Left lung (tissue), 10 donors: Measurements from ENCODE around the gene POU3F3. TPM values are rescaled to one million over a fixed set of nuclear protein-coding genes. Genes with fewer than 3 reads are reported as not detected.

ENCODE experiments used
- ATAC-seq: fragments of 200-7000 bp; cut with Tn5 transposase; one replicate; pipeline ENCODE4 v1.9.1; 2020; ENCODE audit warnings: moderate library complexity
- DNase-seq, 4 donors: peaks; one replicate each; pipeline ENCODE4 v3.0.0-alpha.2; 2013 to 2020
- H3K27ac ChIP-seq, 2 donors: fragments of 200-600 bp; sonication (generic) in 1 of 2; one replicate each; pipeline versions ENCODE4 v1.5.0 to v1.8.0; 2020 to 2021
- H3K27me3 ChIP-seq, 2 donors: fragments of 200-600 bp; sonication (generic) in 1 of 2; one replicate each; pipeline versions ENCODE4 v1.5.0 to v1.8.0; 2020 to 2021
- H3K36me3 ChIP-seq, 2 donors: fragments of 200-600 bp; sonication (generic) in 1 of 2; one replicate each; pipeline versions ENCODE4 v1.5.0 to v1.8.0; 2020 to 2021
- H3K4me1 ChIP-seq, 2 donors: fragments of 200-600 bp; one replicate each; pipeline ENCODE4 v1.8.0; 2021
- H3K4me3 ChIP-seq, 2 donors: fragments of 200-600 bp; sonication (generic) in 1 of 2; one replicate each; pipeline versions ENCODE4 v1.5.0 to v1.8.0; 2020 to 2021; ENCODE audit warnings: mild to moderate bottlenecking in 1 of 2
- H3K9me3 ChIP-seq, 2 donors: fragments of 200-600 bp; sonication (generic) in 1 of 2; one replicate each; pipeline versions ENCODE4 v1.5.0 to v1.8.0; 2020 to 2021
- intact Hi-C, 2 donors: fragments of 100-400 bp; cut with DNase I; formaldehyde crosslinking; loops; one replicate each; pipeline versions ENCODE4 v1.11.2 to v1.14.2; 2022
- polyA plus RNA-seq, 6 donors: library from polyadenylated mRNA; unstranded; fragments of 120-200 nt; gene quantifications; one replicate each; pipeline ENCODE4 v1.2.1, GENCODE V29; 2013; ENCODE audit not compliant: insufficient read length in 6 of 6
- total RNA-seq, 2 donors: library from RNA; stranded (reverse); fragmentation: NEBNext Ultra II Directional; extraction: Animal tissue kit (Norgen Biotek cat#: 25700); gene quantifications; one replicate each; pipeline ENCODE4 v1.2.1, GENCODE V29; 2021
- TF ChIP-seq, protein P1 (sequence below), 2 donors: fragments of 200-600 bp; sonication (generic) in 1 of 2; IDR thresholded peaks; one replicate each; pipeline versions ENCODE4 v1.5.0 to v1.8.0; 2021; ENCODE audit warnings: antibody characterized with exemption in 2 of 2
- donor health status: DM: no; HTN: yes; CAD: no.
- donor health status: DM: no; HTN: no; CAD: no.

Gene POU3F3
- total and polyA plus RNA-seq, 8 donors = 0.06 to 0.82 (median 0.21) TPM; not detected in 2

DNA sequence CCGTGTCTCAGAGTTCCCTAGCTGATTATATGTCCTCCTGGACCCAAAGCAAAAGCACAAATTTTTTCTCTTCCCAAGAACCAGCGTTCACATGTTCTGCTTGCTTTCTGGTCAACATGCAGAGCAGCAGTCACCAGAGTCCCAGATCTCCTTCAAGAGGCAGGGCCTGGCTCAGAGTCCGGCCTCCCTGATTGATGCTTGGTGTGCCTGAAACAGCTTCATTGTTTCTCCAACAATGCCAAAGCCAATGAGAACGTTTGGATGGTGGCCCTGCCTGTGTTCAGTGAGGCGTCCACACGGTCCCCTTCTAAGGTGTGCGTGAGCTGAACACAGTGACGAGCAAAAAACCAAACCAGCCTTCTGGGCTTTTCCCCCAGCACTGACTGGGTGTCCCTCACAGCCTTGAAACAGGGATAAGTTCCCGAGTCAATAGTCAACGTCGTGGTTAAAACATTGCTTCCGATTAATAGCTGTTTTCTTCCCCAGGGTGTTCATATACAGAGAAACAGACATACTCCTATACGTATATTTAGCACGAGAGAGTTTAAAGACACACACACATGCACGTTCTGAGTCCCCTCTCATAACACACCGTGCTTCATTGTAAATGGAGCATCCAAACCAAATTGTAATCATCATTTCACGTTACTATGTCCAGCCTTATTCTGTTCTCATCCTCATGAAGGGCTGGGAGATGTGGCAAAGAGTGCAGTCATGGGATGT is 19.3 kb upstream of the POU3F3 start:
- TF ChIP-seq, protein P1, sequence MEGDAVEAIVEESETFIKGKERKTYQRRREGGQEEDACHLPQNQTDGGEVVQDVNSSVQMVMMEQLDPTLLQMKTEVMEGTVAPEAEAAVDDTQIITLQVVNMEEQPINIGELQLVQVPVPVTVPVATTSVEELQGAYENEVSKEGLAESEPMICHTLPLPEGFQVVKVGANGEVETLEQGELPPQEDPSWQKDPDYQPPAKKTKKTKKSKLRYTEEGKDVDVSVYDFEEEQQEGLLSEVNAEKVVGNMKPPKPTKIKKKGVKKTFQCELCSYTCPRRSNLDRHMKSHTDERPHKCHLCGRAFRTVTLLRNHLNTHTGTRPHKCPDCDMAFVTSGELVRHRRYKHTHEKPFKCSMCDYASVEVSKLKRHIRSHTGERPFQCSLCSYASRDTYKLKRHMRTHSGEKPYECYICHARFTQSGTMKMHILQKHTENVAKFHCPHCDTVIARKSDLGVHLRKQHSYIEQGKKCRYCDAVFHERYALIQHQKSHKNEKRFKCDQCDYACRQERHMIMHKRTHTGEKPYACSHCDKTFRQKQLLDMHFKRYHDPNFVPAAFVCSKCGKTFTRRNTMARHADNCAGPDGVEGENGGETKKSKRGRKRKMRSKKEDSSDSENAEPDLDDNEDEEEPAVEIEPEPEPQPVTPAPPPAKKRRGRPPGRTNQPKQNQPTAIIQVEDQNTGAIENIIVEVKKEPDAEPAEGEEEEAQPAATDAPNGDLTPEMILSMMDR (IDR thresholded peaks at IDR 0.05) = no peak
- no peak for ATAC-seq
- peaks cover 8% of the 10 kb centered on the region in 2 donors for H3K27me3 ChIP-seq
- no peaks in the 10 kb centered on the region for H3K4me1 ChIP-seq
- no peak overlapping the region for H3K4me3 ChIP-seq
- no peaks in the 10 kb centered on the region for H3K36me3 ChIP-seq
- no peak overlapping the region for H3K27ac ChIP-seq
- no peaks in the 10 kb centered on the region for H3K9me3 ChIP-seq
- DNase-seq = no peak
- intact Hi-C loops = no loop called here

DNA sequence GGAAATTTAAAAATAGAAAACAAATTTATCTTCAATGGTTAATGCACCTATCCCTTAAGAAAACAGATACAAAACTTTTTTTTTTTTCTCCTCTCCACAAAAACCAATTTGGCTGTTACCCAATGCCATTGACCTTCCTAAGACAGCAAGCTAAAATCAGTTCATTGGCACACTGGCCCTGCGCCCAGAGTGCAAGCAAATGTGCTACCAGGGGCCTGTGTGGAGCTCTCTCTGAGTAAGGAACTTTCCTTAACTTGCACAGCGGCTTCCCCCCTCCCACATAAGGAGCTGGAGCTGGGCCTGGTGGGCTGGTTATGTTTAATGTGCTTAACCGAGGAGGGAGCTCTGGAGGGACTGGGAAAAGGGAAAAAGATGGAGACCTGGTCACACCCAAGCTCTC is 17.6 kb upstream of the POU3F3 start:
- no peak overlapping the region for H3K27ac ChIP-seq
- ATAC-seq (no peak), DNase-seq (no peak)
- H3K36me3 ChIP-seq = no peaks in the 10 kb centered on the region
- peaks cover 13 to 15% of the 10 kb centered on the region in 2 donors for H3K27me3 ChIP-seq
- intact Hi-C loops = no loop called here
- TF ChIP-seq, protein P1 (IDR thresholded peaks at IDR 0.05) = no peak
- no peaks in the 10 kb centered on the region for H3K9me3 ChIP-seq
- no peaks in the 10 kb centered on the region for H3K4me1 ChIP-seq
- H3K4me3 ChIP-seq = no peak overlapping the region

DNA sequence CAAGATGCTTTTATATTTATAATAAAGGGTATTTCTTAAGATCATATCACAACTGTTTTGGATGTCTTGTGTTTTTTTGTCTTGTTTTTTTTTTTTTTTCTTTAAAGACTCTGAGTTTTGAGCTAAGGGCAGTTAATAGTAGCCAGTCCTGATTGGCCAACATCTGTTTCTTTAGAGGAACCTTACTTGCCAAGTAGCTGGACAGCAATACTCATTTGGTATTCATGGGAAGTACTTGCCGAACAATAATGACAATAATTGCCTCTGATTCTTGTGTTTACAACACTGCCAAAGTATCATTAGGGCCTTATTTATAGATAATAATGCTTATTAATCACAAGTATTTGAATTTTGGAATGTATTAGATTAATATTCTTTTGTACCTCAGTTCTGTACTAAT is 17.1 kb upstream of the POU3F3 start:
- Histone ChIP-seq H3K4me3 (no peak overlapping the region), H3K27me3 (peaks cover 19 to 21% of the 10 kb centered on the region in 2 donors), H3K9me3 (no peaks in the 10 kb centered on the region), H3K4me1 (no peaks in the 10 kb centered on the region), H3K27ac (no peak overlapping the region), H3K36me3 (no peaks in the 10 kb centered on the region)
- TF ChIP-seq, protein P1 (IDR thresholded peaks at IDR 0.05) = no peak
- no peak for ATAC-seq
- intact Hi-C loops = no loop called here
- no peak for DNase-seq

DNA sequence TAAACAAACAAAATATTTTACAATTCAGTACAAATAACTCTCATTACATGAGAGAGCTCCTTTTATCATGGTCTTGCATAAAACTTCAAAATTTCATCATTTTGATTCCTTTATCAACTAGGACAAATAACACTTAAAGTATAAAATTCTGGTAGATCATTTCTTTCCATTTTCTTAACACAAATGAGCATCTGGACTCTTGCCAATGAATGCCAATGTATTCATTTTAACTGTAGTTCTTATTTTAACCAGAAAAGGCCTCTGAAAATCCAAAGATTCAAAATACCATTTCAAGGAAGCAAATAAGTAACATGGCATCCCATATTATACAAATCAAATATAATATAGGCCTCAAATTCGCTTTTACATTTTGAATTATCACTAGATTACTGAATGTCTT is 13.8 kb upstream of the POU3F3 start:
- H3K9me3 ChIP-seq = no peaks in the 10 kb centered on the region
- peaks cover 52 to 54% of the 10 kb centered on the region in 2 donors for H3K27me3 ChIP-seq
- peaks cover 0 to 28% of the 10 kb centered on the region in 2 donors for H3K4me1 ChIP-seq
- no peaks in the 10 kb centered on the region for H3K36me3 ChIP-seq
- H3K27ac ChIP-seq = no peak overlapping the region
- intact Hi-C loops = no loop called here
- TF ChIP-seq, protein P1 (IDR thresholded peaks at IDR 0.05) = no peak
- ATAC-seq (no peak), DNase-seq (no peak)
- H3K4me3 ChIP-seq = no peak overlapping the region

DNA sequence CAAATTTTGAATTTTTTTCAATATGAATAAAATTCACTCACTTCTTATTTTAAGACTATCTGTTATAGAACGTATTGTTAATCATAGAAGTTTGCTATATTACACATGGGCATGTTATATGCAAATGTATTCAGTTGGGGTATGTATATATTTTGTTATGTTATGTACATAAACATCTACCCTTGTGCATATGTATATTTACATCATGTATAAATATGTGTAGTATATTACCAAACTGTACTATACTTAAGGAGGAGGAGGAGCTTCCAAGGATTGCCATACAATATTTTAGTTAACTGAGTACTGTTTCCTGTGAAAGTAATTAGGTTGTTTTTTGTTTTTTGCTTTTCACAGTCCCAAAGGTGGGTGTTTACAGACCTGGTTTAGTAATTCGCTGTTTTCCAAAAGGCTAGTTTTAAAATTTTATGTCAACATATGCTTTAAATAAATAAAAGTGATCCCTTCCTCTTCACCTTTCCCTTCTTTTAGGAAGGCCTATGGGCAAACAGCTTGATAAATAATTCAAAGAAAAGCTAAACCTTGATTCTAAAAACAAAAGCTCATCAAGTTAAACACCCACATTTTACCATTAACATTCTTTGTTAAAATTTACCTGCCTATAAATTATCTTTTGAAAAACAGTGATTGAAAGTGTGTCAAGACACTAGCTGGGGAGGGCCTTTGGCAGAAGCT is 12.9 kb upstream of the POU3F3 start:
- ATAC-seq = no peak
- peaks cover 61 to 63% of the 10 kb centered on the region in 2 donors for H3K27me3 ChIP-seq

More for the DNA sequence above, 12.9 kb upstream of the POU3F3 start:
- Histone ChIP-seq H3K27ac (no peak overlapping the region), H3K9me3 (no peaks in the 10 kb centered on the region), H3K4me1 (peaks cover 0 to 32% of the 10 kb centered on the region in 2 donors), H3K4me3 (no peak overlapping the region), H3K36me3 (no peaks in the 10 kb centered on the region)
- intact Hi-C loops = no loop called here
- TF ChIP-seq, protein P1 (IDR thresholded peaks at IDR 0.05) = no peak
- DNase-seq = no peak
